RWPE1 (cell line): ENCODE data around the gene MUC4.
"Not testable (repeated sequence)": the region's sequence is repeated elsewhere in the genome, so short reads cannot be mapped to it uniquely, and the experiment has no call there.

ENCODE experiments used
- CTCF ChIA-PET: fragments of 350-600 bp; sonication (Branson Sonifier 250); formaldehyde crosslinking; extraction: SDS; loops from one replicate; lab custom pipeline; 2021; lab: Yijun Ruan, JAX
- POLR2A ChIA-PET: fragments of 400-600 bp; formaldehyde crosslinking; extraction: SDS; loops from one replicate; lab custom pipeline; 2020; ENCODE audit warnings: antibody characterized with exemption; ENCODE audit not compliant: low non-redundant PET; lab: Yijun Ruan, JAX
- DNase-seq: peaks from one replicate; pipeline ENCODE4 v3.0.0; 2012; ENCODE audit warnings: low spot score
- H3K27ac ChIP-seq: fragments of 450-650 bp; 2 replicates; pipeline ENCODE4 v1.5.1; 2017
- CTCF ChIP-seq: fragments of 450-650 bp; conservative IDR thresholded peaks from 2 replicates; pipeline ENCODE4 v1.5.1; 2017; ENCODE audit warnings: low read depth, mild to moderate bottlenecking

Gene MUC4

GRCh38 chr3:195808741-195809290, 2.9 kb downstream of the MUC4 start:
- H3K27ac ChIP-seq: no peak overlapping the region
- TF ChIP-seq CTCF: no peak
- ChIA-PET POLR2A (no interaction called here), CTCF (no interaction called here)
- DNase-seq: no peak

GRCh38 chr3:195807681-195808121, 4.0 kb downstream of the MUC4 start:
- DNase-seq: no peak
- TF ChIP-seq CTCF: no peak
- ChIA-PET CTCF (no interaction called here), POLR2A (no interaction called here)
- no peak overlapping the region for H3K27ac ChIP-seq

- ChIA-PET CTCF (no interaction called here), POLR2A (no interaction called here)
- no peak for TF ChIP-seq CTCF
- no peak overlapping the region for H3K27ac ChIP-seq
- DNase-seq: no peak
These were observed 4.9 kb downstream of the MUC4 start for GRCh38 chr3:195806916-195807231.

GRCh38 chr3:195806211-195806915, 5.4 kb downstream of the MUC4 start:
- CTCF ChIA-PET: interaction anchor here (1.8 kb wide), 1 partner anchor 43 kb away, joined by 4 read pairs; no protein-coding TSS in a partner anchor

GRCh38 chr3:195805588-195805987, 6.1 kb downstream of the MUC4 start:
- POLR2A ChIA-PET, H3K27ac ChIP-seq, DNase-seq: not testable (repeated sequence)
- CTCF ChIA-PET: interaction anchor here (1.8 kb wide), 1 partner anchor 43 kb away, joined by 4 read pairs; no protein-coding TSS in a partner anchor

More at GRCh38 chr3:195806211-195806915, 5.4 kb downstream of the MUC4 start:
- TF ChIP-seq CTCF: no peak
- H3K27ac ChIP-seq: no peak overlapping the region
- DNase-seq: no peak
- POLR2A ChIA-PET: no interaction called here

GRCh38 chr3:195805181-195805580, 6.5 kb downstream of the MUC4 start:
- no peak for DNase-seq
- CTCF ChIA-PET: interaction anchor here (1.8 kb wide), 1 partner anchor 44 kb away, joined by 4 read pairs; no protein-coding TSS in a partner anchor
- no peak for TF ChIP-seq CTCF
- POLR2A ChIA-PET: no interaction called here
- H3K27ac ChIP-seq: no peak overlapping the region
